GM18526 (cell line): ENCODE data around the gene ADRA2C.

Experiments
- POLR2A ChIP-seq: IDR thresholded peaks from 3 replicates; pipeline ENCODE4 v1.6.1; 2011; ENCODE audit not compliant: insufficient read length; ENCODE audit errors: extremely low read depth

Gene ADRA2C

GRCh38 chr4:3803946-3804345, 37.8 kb downstream of the ADRA2C start:
- TF ChIP-seq POLR2A, result no peak

GRCh38 chr4:3805026-3805425, 38.8 kb downstream of the ADRA2C start:
- TF ChIP-seq POLR2A, result no peak

- TF ChIP-seq POLR2A, result no peak
Measured at GRCh38 chr4:3805731-3806130, 39.5 kb downstream of the ADRA2C start.

DNA sequence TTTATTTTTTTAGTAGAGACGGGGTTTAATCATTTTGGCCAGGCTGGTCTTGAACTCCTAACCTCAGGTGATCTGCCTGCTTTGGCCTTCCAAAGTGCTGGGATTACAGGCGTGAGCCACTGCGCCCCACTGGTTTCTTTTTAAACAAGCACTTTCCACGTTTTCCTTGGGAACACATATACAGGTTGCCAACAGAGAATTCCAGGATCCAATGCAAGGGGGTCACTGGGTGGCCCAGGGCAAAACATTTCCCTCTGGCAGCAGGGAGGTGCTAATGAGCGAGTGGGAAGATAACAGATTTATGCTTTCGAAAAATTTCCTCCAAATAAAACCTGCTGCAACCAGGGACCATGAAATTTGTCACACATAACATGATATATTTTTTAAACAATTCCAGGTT, 41.1 kb downstream of the ADRA2C start:
- TF ChIP-seq POLR2A, result no peak

- no peak for TF ChIP-seq POLR2A
Measured at GRCh38 chr4:3807822-3808496, 41.8 kb downstream of the ADRA2C start.

- TF ChIP-seq POLR2A, result no peak
Measured at GRCh38 chr4:3808597-3808996, 42.4 kb downstream of the ADRA2C start.

DNA sequence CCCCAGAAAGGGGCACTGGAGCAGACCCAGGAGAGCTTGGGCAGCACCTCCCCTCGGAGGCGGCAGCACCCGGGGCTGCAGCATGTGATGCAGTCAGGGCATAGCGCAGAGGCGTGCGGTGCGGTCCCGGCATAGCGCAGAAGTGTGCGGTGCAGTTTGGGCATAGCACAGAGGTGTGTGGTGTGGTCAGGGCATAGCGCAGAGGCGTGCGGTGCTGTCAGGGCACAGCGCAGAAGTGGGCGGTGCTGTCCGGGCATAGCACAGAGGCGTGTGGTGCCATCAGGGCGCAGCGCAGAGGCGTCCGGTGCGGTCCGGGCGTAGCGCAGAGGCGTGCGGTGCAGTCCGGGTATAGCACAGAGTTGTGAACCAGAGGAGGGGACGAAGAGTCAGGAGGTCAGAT, 42.8 kb downstream of the ADRA2C start:
- TF ChIP-seq POLR2A, result no peak

GRCh38 chr4:3809451-3810110, 43.4 kb downstream of the ADRA2C start:
- TF ChIP-seq POLR2A, result no peak

DNA sequence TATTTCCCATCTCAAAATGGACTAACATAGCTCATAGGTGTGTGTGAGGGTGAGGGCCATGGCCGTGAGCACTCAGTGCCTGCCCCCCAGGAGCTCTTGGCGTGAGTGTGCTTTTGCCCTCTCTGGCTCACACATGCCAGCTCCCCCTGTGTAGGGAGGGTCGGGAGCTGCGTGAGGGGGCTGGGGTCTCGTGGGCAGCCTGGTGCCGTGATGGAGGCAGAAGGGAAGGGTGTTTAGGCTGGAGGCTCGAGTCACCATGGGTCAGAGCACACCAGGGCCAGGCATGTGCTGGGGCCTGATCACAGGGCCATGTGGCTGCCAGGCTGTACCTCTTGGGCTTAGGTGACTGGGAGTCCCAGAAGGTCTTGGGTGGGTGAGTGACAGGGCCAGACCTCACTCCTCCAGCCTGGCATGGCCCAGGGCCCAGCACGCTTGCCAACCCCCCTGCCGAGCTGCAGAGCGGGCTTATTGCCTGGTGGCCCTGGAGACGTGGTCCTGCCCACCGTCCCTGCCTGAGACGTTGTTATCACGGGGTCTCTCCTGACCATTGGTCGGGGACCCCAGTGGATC, 44.0 kb downstream of the ADRA2C start:
- no peak for TF ChIP-seq POLR2A

DNA sequence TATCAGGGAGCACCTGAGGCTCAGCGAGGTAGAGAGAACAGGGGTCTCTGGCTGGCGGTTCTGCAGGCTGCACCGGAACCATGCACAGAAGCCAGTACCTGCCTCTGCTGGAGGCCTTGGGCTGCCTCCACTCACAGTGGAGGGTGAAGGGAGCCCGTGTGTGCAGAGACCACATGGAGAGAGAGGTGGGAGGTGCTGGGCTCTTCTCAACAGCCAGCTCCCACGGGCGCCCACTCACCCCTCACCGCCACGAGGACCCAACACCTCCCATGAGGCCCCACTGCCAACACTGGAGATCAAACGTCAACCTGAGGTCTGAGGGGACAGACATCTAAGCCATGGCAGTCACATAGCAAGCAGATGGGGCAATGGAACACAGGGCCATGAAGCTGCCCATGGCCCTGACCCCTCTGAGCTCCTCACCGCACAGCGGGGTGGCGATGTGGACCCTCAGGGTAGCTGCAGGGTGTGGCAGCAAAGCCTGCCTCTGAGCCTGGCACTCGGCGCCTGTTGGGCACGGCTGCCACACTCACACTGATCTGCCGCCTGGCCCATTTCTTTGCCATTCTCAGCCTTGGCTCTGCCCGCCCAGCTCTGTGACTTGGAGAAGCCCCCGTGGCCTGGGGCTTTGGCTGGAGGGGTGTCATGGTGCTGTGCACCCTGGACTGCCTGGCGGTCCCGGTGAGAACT, 44.8 kb downstream of the ADRA2C start:
- no peak for TF ChIP-seq POLR2A

DNA sequence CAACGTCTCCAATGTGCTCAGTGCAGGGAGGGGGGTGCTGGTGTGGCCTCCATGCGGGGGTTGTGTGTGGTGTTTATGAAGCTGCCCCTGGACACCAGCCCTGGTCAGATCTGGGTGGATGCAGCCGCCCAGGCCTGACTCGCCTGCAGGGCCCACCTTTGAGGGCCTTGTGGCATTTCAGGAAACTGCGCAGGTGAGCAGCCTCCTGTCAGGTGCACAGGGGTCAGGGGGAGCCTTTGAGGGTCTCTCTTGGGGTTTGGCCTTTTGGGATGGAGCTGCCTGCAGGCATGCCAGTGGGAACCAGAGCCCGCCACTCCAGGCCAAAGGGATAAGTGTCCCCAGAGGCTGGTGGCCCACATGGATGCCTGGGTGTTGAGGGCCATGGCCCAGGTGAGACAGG, 45.4 kb downstream of the ADRA2C start:
- TF ChIP-seq POLR2A, result no peak

DNA sequence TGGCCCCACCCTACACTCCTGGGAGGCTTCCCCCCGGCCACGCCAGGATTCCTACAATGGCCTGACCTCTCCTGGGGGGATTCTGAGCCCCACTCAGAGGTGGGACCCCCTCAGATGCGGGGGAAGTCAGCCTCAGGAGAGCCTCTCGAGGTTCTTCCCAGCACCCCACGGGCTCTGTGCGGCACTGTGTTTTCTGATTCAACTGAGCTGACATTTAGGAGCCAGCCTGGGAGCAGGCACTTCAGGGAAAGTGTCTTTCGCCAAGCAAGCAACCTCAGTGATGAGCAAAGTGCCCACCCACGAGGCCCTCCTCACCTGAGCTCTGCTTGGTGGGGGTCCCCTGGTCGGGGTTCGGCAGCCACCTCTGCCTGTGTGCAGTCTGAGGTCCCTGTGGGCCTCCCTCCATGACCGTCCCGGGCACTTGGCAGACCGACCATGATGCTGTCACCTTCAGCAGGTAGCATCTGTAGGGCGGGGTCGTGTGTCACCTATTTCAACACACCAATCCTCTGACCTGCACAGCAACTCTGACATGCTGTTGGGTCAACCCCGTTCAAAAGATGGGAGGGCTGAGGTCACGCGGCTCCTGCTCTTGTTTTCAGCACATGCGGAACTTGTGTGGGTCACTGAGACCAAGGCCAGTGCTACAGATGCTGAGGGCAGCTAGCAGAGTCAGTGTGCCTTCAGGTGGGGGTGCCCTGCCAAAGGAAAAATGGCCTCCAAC, 46.2 kb downstream of the ADRA2C start:
- TF ChIP-seq POLR2A, result no peak

DNA sequence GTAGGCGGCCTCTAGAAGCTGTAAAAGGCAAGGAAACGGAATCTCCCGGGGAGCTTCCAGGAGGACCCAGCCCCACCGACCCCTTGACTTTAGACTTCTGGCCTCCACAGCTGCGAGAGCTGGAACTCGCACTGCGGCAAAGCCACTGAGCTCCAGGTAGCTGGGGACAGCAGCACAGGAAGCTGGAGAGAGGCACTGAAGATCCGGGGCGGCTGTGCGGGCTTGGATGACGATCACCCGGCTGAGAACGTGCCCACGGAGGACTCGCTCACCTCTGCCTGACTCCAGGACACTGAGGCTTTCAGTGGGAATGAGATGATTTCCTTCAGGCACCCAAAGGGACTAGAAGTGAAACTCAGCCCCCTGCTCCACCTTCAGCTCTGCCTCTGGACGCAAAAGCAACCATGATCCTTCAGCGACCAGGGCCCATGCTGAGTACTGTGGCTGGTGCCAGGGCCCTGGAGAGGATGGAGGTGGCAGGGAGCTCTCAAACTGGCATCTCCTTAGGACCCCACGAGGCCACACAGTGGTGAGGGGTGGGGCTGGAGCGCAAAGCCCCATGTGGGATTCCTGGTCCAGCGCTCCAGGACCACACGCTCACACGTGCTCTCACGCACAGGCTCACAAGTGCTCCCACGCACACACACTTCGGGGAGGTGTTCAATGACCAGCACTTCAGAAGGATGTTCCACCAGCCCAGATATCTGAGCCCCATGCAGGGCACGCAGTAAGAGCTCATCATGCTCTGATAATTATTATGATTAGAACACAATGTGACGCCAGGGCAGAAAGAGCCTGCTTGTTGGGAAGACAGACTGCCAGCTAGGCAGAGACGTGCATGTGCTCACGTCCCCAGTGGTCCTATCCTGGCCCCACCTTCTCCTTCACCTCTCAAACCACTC, 47.2 kb downstream of the ADRA2C start:
- no peak for TF ChIP-seq POLR2A

DNA sequence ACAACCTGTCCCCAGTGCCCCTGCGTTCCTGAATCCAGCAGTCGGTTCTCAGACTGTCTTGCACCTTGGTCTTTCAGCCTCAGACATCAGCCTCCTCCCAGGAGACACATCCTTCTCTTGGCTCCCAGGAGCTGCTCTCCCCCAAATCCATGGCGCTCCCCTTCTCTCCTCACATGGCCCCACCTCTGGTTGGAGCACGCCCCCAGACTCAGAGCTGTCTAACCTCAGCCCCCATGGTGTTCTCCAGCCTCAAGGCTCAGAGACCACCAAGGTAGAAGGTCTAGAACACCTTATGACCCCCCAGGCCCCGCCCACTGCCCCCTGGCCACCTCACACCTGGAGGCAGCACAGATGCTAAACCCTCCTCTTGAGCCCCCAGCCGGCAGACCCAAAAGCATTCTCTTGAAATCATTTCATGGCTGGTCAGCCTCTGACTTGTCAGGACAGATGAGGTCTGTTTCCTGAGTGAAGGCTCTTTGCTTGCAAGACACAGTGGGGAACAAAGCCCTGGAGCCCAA, 47.9 kb downstream of the ADRA2C start:
- TF ChIP-seq POLR2A, result no peak

DNA sequence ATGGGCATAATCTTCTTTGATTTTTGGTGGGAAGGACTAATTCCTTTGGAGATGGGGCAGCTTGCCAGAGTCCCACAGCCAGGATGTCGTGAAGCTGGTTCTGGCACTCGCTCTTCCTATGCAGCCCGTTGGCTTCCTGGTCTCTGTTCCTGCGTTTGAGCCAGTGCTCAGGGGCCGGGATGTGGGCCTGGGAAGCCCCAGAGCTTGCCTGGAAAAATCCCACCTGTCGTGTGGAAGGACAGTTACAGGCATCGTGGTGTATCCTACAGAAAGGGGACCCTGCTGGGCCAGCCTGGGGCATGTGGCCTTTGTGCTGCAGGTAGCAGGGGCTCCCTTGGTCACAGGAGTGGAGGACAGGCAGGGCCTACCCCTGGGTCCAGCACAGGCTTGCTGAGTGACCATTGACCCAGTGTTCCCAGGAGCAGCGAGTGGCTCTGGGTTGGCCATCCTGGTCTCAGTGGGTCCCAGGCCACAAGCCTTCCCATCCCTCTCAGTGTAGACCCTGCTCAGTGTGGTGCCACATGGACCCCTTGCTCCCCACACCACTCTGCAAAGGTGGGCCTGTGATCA, 50.2 kb downstream of the ADRA2C start:
- TF ChIP-seq POLR2A, result no peak
